Measurements from ENCODE around the gene RABAC1.

RABAC1 gene

GRCh38 chr19:41981724-41982123, 22.6 kb upstream of the RABAC1 start:
- no peak for TF ChIP-seq CTCF (IDR thresholded peaks at IDR 0.05)

GRCh38 chr19:41978470-41978869, 19.3 kb upstream of the RABAC1 start:
- no peak for TF ChIP-seq CTCF (IDR thresholded peaks at IDR 0.05)

GRCh38 chr19:41977916-41978315, 18.8 kb upstream of the RABAC1 start:
- no peak for TF ChIP-seq CTCF (IDR thresholded peaks at IDR 0.05)

- no peak for TF ChIP-seq CTCF (IDR thresholded peaks at IDR 0.05)
Observed at GRCh38 chr19:41974652-41975051, 15.5 kb upstream of the RABAC1 start.

- TF ChIP-seq CTCF (IDR thresholded peaks at IDR 0.05) = no peak
Observed at GRCh38 chr19:41971363-41971762, 12.2 kb upstream of the RABAC1 start.

GRCh38 chr19:41969772-41970458, 10.8 kb upstream of the RABAC1 start:
- TF ChIP-seq CTCF (IDR thresholded peaks at IDR 0.05) = no peak

GRCh38 chr19:41968751-41969595, 9.9 kb upstream of the RABAC1 start:
- TF ChIP-seq CTCF (IDR thresholded peaks at IDR 0.05) = no peak
